ENCODE data around the gene BNC2. TPM values are rescaled to one million over a fixed set of nuclear protein-coding genes. Genes with fewer than 3 reads are reported as not detected.

Gene BNC2
- total RNA-seq, 2 experiments from 2014 or later = not detected

GRCh38 chr9:16637911-16638310 is 232.6 kb downstream of the BNC2 start:
- no peaks in the 10 kb centered on the region for H3K4me1 ChIP-seq (ENCODE audit: insufficient read depth, low read length)
- ChIA-PET POLR2A (no interaction called here), CTCF (no interaction called here)
- intact Hi-C loops (cut with DNase I, micrococcal nuclease) = no loop called here
- H3K27ac ChIP-seq (ENCODE audit: low read depth in 1 of 2, low read length in 2 of 2) = no peak overlapping the region
- no peaks in the 10 kb centered on the region for H3K36me3 ChIP-seq (ENCODE audit: insufficient read depth, low read length)
- no peaks in the 10 kb centered on the region for H3K27me3 ChIP-seq (ENCODE audit: control insufficient read depth in 1 of 2, insufficient read depth in 2 of 2, low read length in 2 of 2)
- peaks cover 2% of the 10 kb centered on the region for H3K9me3 Mint-ChIP-seq
- no peak for ATAC-seq (ENCODE audit: poor library complexity)
- DNase-seq = no peak
- H3K27me3 Mint-ChIP-seq = no peaks in the 10 kb centered on the region
- no peak overlapping the region for H3K4me3 ChIP-seq (ENCODE audit: low read length)
- no peaks in the 10 kb centered on the region for H3K4me1 Mint-ChIP-seq (ENCODE audit: low read depth)
- H3K4me3 Mint-ChIP-seq = no peak overlapping the region
- TF ChIP-seq CTCF (IDR thresholded peaks at IDR 0.05) = no peak
- H3K27ac Mint-ChIP-seq = no peak overlapping the region
- no peaks in the 10 kb centered on the region for H3K36me3 Mint-ChIP-seq (ENCODE audit: low read depth)
- H3K9me3 ChIP-seq (ENCODE audit: control insufficient read depth in 1 of 2, insufficient read depth in 1 of 2, low read length in 2 of 2) = no peaks in the 10 kb centered on the region

GRCh38 chr9:16637218-16637617 is 233.3 kb downstream of the BNC2 start:
- CTCF ChIA-PET = no interaction called here
- Mint-ChIP-seq H3K4me1 (ENCODE audit: low read depth) (no peaks in the 10 kb centered on the region), H3K36me3 (ENCODE audit: low read depth) (no peaks in the 10 kb centered on the region), H3K4me3 (no peak overlapping the region), H3K27me3 (no peaks in the 10 kb centered on the region), H3K27ac (no peak overlapping the region), H3K9me3 (peaks cover 2% of the 10 kb centered on the region)
- ATAC-seq (ENCODE audit: poor library complexity) = no peak
- H3K4me3 ChIP-seq (ENCODE audit: low read length) = no peak overlapping the region
- H3K27me3 ChIP-seq (ENCODE audit: control insufficient read depth in 1 of 2, insufficient read depth in 2 of 2, low read length in 2 of 2) = no peaks in the 10 kb centered on the region
- no peaks in the 10 kb centered on the region for H3K9me3 ChIP-seq (ENCODE audit: control insufficient read depth in 1 of 2, insufficient read depth in 1 of 2, low read length in 2 of 2)
- POLR2A ChIA-PET = no interaction called here
- TF ChIP-seq CTCF (IDR thresholded peaks at IDR 0.05) = no peak
- intact Hi-C loops (cut with DNase I, micrococcal nuclease) = no loop called here
- H3K27ac ChIP-seq (ENCODE audit: low read depth in 1 of 2, low read length in 2 of 2) = no peak overlapping the region
- DNase-seq = no peak
- no peaks in the 10 kb centered on the region for H3K36me3 ChIP-seq (ENCODE audit: insufficient read depth, low read length)
- H3K4me1 ChIP-seq (ENCODE audit: insufficient read depth, low read length) = no peaks in the 10 kb centered on the region

GRCh38 chr9:16633794-16634193 is 236.7 kb downstream of the BNC2 start:
- H3K27me3 Mint-ChIP-seq = no peaks in the 10 kb centered on the region
- H3K27ac Mint-ChIP-seq = no peak overlapping the region
- Histone ChIP-seq H3K4me3 (ENCODE audit: low read length) (no peak overlapping the region), H3K27ac (ENCODE audit: low read depth in 1 of 2, low read length in 2 of 2) (no peak overlapping the region), H3K9me3 (ENCODE audit: control insufficient read depth in 1 of 2, insufficient read depth in 1 of 2, low read length in 2 of 2) (no peaks in the 10 kb centered on the region), H3K27me3 (ENCODE audit: control insufficient read depth in 1 of 2, insufficient read depth in 2 of 2, low read length in 2 of 2) (no peaks in the 10 kb centered on the region), H3K36me3 (ENCODE audit: insufficient read depth, low read length) (no peaks in the 10 kb centered on the region), H3K4me1 (ENCODE audit: insufficient read depth, low read length) (no peaks in the 10 kb centered on the region)
- ATAC-seq (ENCODE audit: poor library complexity) = no peak
- ChIA-PET CTCF (no interaction called here), POLR2A (no interaction called here)
- peaks cover 6% of the 10 kb centered on the region for H3K9me3 Mint-ChIP-seq
- no peaks in the 10 kb centered on the region for H3K4me1 Mint-ChIP-seq (ENCODE audit: low read depth)
- intact Hi-C loops (cut with DNase I, micrococcal nuclease) = no loop called here
- no peak for DNase-seq
- TF ChIP-seq CTCF (IDR thresholded peaks at IDR 0.05) = no peak
- no peaks in the 10 kb centered on the region for H3K36me3 Mint-ChIP-seq (ENCODE audit: low read depth)
- H3K4me3 Mint-ChIP-seq = no peak overlapping the region
